Measurements from ENCODE around the gene C11orf68. TPM values are rescaled to one million over a fixed set of nuclear protein-coding genes. Genes with fewer than 3 reads are reported as not detected.

The C11orf68 gene
- total RNA-seq, 1 experiment from 2014 or later = 15.7 TPM

- DNase-seq = no peak
- Histone ChIP-seq H2BK5ac (ENCODE audit: insufficient read length, low read length) (no peak overlapping the region), H2BK20ac (ENCODE audit: low read depth, low read length, poor library complexity, severe bottlenecking) (no peak overlapping the region), H4K5ac (ENCODE audit: insufficient read length, low read depth, low read length) (no peak overlapping the region), H4K91ac (ENCODE audit: insufficient read length, low read depth, low read length) (no peak overlapping the region), H3K23me2 (ENCODE audit: insufficient read length, low read depth, low read length, poor library complexity, severe bottlenecking) (no peaks in the 10 kb centered on the region), H3K4ac (ENCODE audit: low read depth, low read length) (no peak overlapping the region; the same call in 1 of the 2 replicates), H3K18ac (ENCODE audit: insufficient read length, low read depth, low read length) (no peak overlapping the region), H2BK15ac (ENCODE audit: low read depth, low read length) (no peak overlapping the region), H3K14ac (ENCODE audit: insufficient read depth, low read length) (no peak overlapping the region), H2AFZ (ENCODE audit: low read length) (no peak overlapping the region), H3K23ac (ENCODE audit: insufficient read length, low read depth, low read length) (no peak overlapping the region), H4K20me1 (ENCODE audit: control insufficient read depth, insufficient read depth, insufficient read length) (no peaks in the 10 kb centered on the region), H3K4me1 (ENCODE audit: insufficient read depth, low read length) (no peaks in the 10 kb centered on the region), H3K9me3 (ENCODE audit: control insufficient read depth, low read depth, low read length) (no peaks in the 10 kb centered on the region), H3K4me2 (ENCODE audit: insufficient read depth, insufficient read length, low read length) (no peak overlapping the region), H2BK120ac (ENCODE audit: low read depth, low read length, poor library complexity, severe bottlenecking) (no peak overlapping the region), H3K79me1 (ENCODE audit: insufficient read depth, low read depth, low read length, poor library complexity, severe bottlenecking) (no peaks in the 10 kb centered on the region), H3K79me2 (ENCODE audit: insufficient read depth, low read length) (no peaks in the 10 kb centered on the region), H3K27ac (ENCODE audit: insufficient read length, low read depth, low read length) (no peak overlapping the region), H2BK12ac (ENCODE audit: insufficient read length, low read depth, low read length) (no peak overlapping the region), H3K27me3 (ENCODE audit: insufficient read depth, low read length) (no peaks in the 10 kb centered on the region), H3K9ac (ENCODE audit: extremely low read depth, insufficient read length, low read length) (no peak overlapping the region), H2AK5ac (ENCODE audit: insufficient read length, low read length) (no peak overlapping the region), H4K8ac (replicated peaks; ENCODE audit: insufficient read length, low read depth, low read length) (no peak overlapping the region), H3T11ph (ENCODE audit: low read length) (no peak overlapping the region), H3K56ac (ENCODE audit: insufficient read length, low read depth, low read length) (no peak overlapping the region)
- WGBS (ENCODE audit: extremely low coverage, insufficient read length, low lambda C conversion rate) = no CpG with 5 or more reads among the region's 20 CpGs
- Mint-ChIP-seq H3K4me3 (no peak overlapping the region), H3K36me3 (ENCODE audit: insufficient read depth in 1 of 3, low read depth in 3 of 3) (peaks cover 0 to 12% (median 2%) of the 10 kb centered on the region in 3 experiments; a peak in 3 of 7 replicates), H3K9me3 (no peaks in the 10 kb centered on the region; a peak in 1 of 5 replicates), H3K4me1 (peaks cover 0 to 2% of the 10 kb centered on the region in 2 experiments; a peak in 2 of 4 replicates), H3K27me3 (ENCODE audit: low read depth) (peaks cover 2% of the 10 kb centered on the region), H3K27ac (peak overlapping the region in 1 of 3 experiments; percentile 72; a peak in 1 of 7 replicates)
- no peak for TF ChIP-seq CTCF (conservative IDR thresholded peaks at IDR 0.05)
Observed at GRCh38 chr11:65953471-65953870, 34.6 kb upstream of the C11orf68 start.
